ENCODE measurements around the gene PIGR. TPM values are rescaled to one million over a fixed set of nuclear protein-coding genes. Genes with fewer than 3 reads are reported as not detected.

The PIGR gene
- total RNA-seq, 2 donors from 2014 or later = not detected

- H3K27me3 ChIP-seq (ENCODE audit: control insufficient read depth, insufficient read depth, low read length, poor library complexity, severe bottlenecking) = peaks cover 14% of the 10 kb centered on the region
- no peaks in the 10 kb centered on the region for H3K9me3 ChIP-seq (ENCODE audit: control insufficient read depth, low read length)
- H3K4me3 ChIP-seq (ENCODE audit: low read length) = no peak overlapping the region
- peaks cover 8% of the 10 kb centered on the region for H3K4me1 Mint-ChIP-seq
- no peak overlapping the region for H3K9ac ChIP-seq (ENCODE audit: extremely low read depth, low read length, poor library complexity, severe bottlenecking)
- no peak for DNase-seq
- no peaks in the 10 kb centered on the region for H3K36me3 Mint-ChIP-seq (ENCODE audit: low read depth)
- peaks cover 35% of the 10 kb centered on the region for H3K27me3 Mint-ChIP-seq (ENCODE audit: insufficient read depth)
- H3K4me1 ChIP-seq (ENCODE audit: control insufficient read depth, insufficient read depth, low read length) = no peaks in the 10 kb centered on the region
- WGBS, 2 experiments (ENCODE audit: insufficient coverage in 1 of 2, insufficient read length in 1 of 2) = 76 to 79% methylated on average over 4 to 5 of the region's 5 CpGs
- no peak overlapping the region for H3K4me3 Mint-ChIP-seq
- no peak overlapping the region for H3K27ac Mint-ChIP-seq
- no peaks in the 10 kb centered on the region for H3K36me3 ChIP-seq (ENCODE audit: control insufficient read depth, insufficient read depth, low read length)
- no peaks in the 10 kb centered on the region for H3K9me3 Mint-ChIP-seq
- H3K27ac ChIP-seq (ENCODE audit: low read depth, low read length) = no peak overlapping the region
- TF ChIP-seq CTCF (conservative IDR thresholded peaks at IDR 0.05) = no peak
Measured at GRCh38 chr1:206899717-206900116, 46.5 kb downstream of the PIGR start.

GRCh38 chr1:206898915-206899431 is 47.3 kb downstream of the PIGR start:
- H3K4me3 ChIP-seq (ENCODE audit: low read length) = no peak overlapping the region
- Mint-ChIP-seq H3K4me1 (peaks cover 8% of the 10 kb centered on the region), H3K4me3 (no peak overlapping the region), H3K27ac (no peak overlapping the region), H3K27me3 (ENCODE audit: insufficient read depth) (peaks cover 32% of the 10 kb centered on the region), H3K36me3 (ENCODE audit: low read depth) (no peaks in the 10 kb centered on the region), H3K9me3 (no peaks in the 10 kb centered on the region)
- peaks cover 14% of the 10 kb centered on the region for H3K27me3 ChIP-seq (ENCODE audit: control insufficient read depth, insufficient read depth, low read length, poor library complexity, severe bottlenecking)
- H3K27ac ChIP-seq (ENCODE audit: low read depth, low read length) = no peak overlapping the region
- TF ChIP-seq CTCF (conservative IDR thresholded peaks at IDR 0.05) = no peak
- no peaks in the 10 kb centered on the region for H3K9me3 ChIP-seq (ENCODE audit: control insufficient read depth, low read length)
- DNase-seq = no peak
- 87 to 91% methylated on average over 10 to 13 of the region's 13 CpGs for WGBS, 2 experiments (ENCODE audit: insufficient coverage in 1 of 2, insufficient read length in 1 of 2)
- H3K9ac ChIP-seq (ENCODE audit: extremely low read depth, low read length, poor library complexity, severe bottlenecking) = no peak overlapping the region
- no peaks in the 10 kb centered on the region for H3K36me3 ChIP-seq (ENCODE audit: control insufficient read depth, insufficient read depth, low read length)
- no peaks in the 10 kb centered on the region for H3K4me1 ChIP-seq (ENCODE audit: control insufficient read depth, insufficient read depth, low read length)

GRCh38 chr1:206898089-206898914 is 48.0 kb downstream of the PIGR start:
- 66 to 81% methylated on average over 8 to 11 of the region's 11 CpGs for WGBS, 2 experiments (ENCODE audit: insufficient coverage in 1 of 2, insufficient read length in 1 of 2)
- Histone ChIP-seq H3K9me3 (ENCODE audit: control insufficient read depth, low read length) (no peaks in the 10 kb centered on the region), H3K4me1 (ENCODE audit: control insufficient read depth, insufficient read depth, low read length) (no peaks in the 10 kb centered on the region), H3K27ac (ENCODE audit: low read depth, low read length) (no peak overlapping the region), H3K4me3 (ENCODE audit: low read length) (no peak overlapping the region), H3K27me3 (ENCODE audit: control insufficient read depth, insufficient read depth, low read length, poor library complexity, severe bottlenecking) (peaks cover 9% of the 10 kb centered on the region), H3K36me3 (ENCODE audit: control insufficient read depth, insufficient read depth, low read length) (no peaks in the 10 kb centered on the region), H3K9ac (ENCODE audit: extremely low read depth, low read length, poor library complexity, severe bottlenecking) (no peak overlapping the region)
- H3K36me3 Mint-ChIP-seq (ENCODE audit: low read depth) = no peaks in the 10 kb centered on the region
- H3K9me3 Mint-ChIP-seq = no peaks in the 10 kb centered on the region
- H3K4me1 Mint-ChIP-seq = peaks cover 8% of the 10 kb centered on the region
- H3K27ac Mint-ChIP-seq = no peak overlapping the region
- no peak overlapping the region for H3K4me3 Mint-ChIP-seq
- peaks cover 28% of the 10 kb centered on the region for H3K27me3 Mint-ChIP-seq (ENCODE audit: insufficient read depth)
- TF ChIP-seq CTCF (conservative IDR thresholded peaks at IDR 0.05) = no peak
- DNase-seq = no peak
